Measurements from ENCODE around the gene MLLT6. TPM values are rescaled to one million over a fixed set of nuclear protein-coding genes. Genes with fewer than 3 reads are reported as not detected.

MLLT6 gene
- total RNA-seq, 1 experiment from 2014 or later, result 48.0 TPM

DNA sequence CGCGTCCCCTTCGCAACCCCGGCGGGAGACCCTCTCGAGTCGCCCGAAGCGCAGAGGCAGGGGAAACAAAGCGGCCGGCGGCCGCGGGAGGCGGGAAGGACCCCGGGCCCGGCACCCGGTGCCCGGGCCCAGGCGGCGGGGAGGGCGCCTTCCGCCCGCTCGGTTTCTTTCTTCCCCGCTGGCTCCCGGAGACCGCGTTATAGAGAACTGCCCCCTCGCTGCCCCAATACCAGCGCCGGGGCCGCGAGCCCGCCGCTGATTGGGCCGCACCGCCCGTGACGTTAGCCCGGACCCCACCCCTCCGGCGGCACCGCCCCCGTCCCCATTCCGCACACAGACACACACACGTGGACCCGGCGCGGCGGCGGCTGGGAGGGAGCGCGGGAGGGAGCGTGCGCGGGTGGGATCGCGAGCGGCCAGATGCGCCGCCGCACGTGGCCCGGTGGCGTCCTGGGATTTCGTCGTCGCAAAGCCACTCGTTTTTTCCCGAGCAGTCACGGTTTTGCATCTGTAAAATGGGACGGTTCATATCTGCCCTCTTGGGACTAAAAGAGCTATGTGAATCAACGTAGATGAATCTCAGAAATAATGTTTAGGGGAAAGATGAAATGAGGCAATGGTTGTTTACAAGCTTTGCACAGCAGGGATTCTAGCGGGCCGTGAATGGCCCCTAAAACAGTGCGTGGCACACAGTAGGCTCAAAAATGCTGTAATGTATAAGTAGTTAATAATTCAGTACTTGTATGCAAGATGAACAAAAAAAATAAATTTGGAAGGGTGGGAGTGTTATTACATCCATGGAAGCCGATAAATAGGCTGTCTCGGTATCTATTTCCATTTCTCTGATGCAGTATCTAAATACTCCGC, 30.1 kb upstream of the MLLT6 start, which contains the start of gene EPOP (continued):
- no peak for TF ChIP-seq RELA (CRISPR knock-in tag; IDR thresholded peaks at IDR 0.05; ENCODE audit: borderline replicate concordance)
- TF ChIP-seq, protein P1, sequence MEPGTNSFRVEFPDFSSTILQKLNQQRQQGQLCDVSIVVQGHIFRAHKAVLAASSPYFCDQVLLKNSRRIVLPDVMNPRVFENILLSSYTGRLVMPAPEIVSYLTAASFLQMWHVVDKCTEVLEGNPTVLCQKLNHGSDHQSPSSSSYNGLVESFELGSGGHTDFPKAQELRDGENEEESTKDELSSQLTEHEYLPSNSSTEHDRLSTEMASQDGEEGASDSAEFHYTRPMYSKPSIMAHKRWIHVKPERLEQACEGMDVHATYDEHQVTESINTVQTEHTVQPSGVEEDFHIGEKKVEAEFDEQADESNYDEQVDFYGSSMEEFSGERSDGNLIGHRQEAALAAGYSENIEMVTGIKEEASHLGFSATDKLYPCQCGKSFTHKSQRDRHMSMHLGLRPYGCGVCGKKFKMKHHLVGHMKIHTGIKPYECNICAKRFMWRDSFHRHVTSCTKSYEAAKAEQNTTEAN (CRISPR knock-in tag; IDR thresholded peaks at IDR 0.05), result 0 out of 2 replicates have a peak, but pooled peaks have one; percentile 15
- TF ChIP-seq HMGA2 (CRISPR knock-in tag; IDR thresholded peaks at IDR 0.05), result no peak
- TF ChIP-seq ZNF263 (CRISPR knock-in tag; IDR thresholded peaks at IDR 0.05; ENCODE audit: low read depth), result no peak
- no peak for TF ChIP-seq SMAD3 (CRISPR knock-in tag; IDR thresholded peaks at IDR 0.05; ENCODE audit: borderline replicate concordance)
- TF ChIP-seq SP1 (CRISPR knock-in tag; conservative IDR thresholded peaks at IDR 0.05), result peak; percentile 78
- TF ChIP-seq, protein P2, sequence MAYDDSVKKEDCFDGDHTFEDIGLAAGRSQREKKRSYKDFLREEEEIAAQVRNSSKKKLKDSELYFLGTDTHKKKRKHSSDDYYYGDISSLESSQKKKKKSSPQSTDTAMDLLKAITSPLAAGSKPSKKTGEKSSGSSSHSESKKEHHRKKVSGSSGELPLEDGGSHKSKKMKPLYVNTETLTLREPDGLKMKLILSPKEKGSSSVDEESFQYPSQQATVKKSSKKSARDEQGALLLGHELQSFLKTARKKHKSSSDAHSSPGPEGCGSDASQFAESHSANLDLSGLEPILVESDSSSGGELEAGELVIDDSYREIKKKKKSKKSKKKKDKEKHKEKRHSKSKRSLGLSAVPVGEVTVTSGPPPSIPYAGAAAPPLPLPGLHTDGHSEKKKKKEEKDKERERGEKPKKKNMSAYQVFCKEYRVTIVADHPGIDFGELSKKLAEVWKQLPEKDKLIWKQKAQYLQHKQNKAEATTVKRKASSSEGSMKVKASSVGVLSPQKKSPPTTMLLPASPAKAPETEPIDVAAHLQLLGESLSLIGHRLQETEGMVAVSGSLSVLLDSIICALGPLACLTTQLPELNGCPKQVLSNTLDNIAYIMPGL (CRISPR knock-in tag; IDR thresholded peaks at IDR 0.05), result no peak
- no peak for TF ChIP-seq MYBL2 (CRISPR knock-in tag; IDR thresholded peaks at IDR 0.05)
- TF ChIP-seq, protein P3, sequence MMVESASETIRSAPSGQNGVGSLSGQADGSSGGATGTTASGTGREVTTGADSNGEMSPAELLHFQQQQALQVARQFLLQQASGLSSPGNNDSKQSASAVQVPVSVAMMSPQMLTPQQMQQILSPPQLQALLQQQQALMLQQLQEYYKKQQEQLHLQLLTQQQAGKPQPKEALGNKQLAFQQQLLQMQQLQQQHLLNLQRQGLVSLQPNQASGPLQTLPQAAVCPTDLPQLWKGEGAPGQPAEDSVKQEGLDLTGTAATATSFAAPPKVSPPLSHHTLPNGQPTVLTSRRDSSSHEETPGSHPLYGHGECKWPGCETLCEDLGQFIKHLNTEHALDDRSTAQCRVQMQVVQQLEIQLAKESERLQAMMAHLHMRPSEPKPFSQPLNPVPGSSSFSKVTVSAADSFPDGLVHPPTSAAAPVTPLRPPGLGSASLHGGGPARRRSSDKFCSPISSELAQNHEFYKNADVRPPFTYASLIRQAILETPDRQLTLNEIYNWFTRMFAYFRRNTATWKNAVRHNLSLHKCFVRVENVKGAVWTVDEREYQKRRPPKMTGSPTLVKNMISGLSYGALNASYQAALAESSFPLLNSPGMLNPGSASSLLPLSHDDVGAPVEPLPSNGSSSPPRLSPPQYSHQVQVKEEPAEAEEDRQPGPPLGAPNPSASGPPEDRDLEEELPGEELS (CRISPR knock-in tag; IDR thresholded peaks at IDR 0.05), result 0 out of 2 replicates have a peak, but pooled peaks have one; percentile 44
- TF ChIP-seq, protein P4, sequence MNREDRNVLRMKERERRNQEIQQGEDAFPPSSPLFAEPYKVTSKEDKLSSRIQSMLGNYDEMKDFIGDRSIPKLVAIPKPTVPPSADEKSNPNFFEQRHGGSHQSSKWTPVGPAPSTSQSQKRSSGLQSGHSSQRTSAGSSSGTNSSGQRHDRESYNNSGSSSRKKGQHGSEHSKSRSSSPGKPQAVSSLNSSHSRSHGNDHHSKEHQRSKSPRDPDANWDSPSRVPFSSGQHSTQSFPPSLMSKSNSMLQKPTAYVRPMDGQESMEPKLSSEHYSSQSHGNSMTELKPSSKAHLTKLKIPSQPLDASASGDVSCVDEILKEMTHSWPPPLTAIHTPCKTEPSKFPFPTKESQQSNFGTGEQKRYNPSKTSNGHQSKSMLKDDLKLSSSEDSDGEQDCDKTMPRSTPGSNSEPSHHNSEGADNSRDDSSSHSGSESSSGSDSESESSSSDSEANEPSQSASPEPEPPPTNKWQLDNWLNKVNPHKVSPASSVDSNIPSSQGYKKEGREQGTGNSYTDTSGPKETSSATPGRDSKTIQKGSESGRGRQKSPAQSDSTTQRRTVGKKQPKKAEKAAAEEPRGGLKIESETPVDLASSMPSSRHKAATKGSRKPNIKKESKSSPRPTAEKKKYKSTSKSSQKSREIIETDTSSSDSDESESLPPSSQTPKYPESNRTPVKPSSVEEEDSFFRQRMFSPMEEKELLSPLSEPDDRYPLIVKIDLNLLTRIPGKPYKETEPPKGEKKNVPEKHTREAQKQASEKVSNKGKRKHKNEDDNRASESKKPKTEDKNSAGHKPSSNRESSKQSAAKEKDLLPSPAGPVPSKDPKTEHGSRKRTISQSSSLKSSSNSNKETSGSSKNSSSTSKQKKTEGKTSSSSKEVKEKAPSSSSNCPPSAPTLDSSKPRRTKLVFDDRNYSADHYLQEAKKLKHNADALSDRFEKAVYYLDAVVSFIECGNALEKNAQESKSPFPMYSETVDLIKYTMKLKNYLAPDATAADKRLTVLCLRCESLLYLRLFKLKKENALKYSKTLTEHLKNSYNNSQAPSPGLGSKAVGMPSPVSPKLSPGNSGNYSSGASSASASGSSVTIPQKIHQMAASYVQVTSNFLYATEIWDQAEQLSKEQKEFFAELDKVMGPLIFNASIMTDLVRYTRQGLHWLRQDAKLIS (CRISPR knock-in tag; IDR thresholded peaks at IDR 0.05; ENCODE audit: borderline replicate concordance), result no peak
- 0 out of 2 replicates have a peak, but pooled peaks have one; percentile 35 for TF ChIP-seq NFYB (CRISPR knock-in tag; conservative IDR thresholded peaks at IDR 0.05; ENCODE audit: low read depth)
- TF ChIP-seq, protein P5, sequence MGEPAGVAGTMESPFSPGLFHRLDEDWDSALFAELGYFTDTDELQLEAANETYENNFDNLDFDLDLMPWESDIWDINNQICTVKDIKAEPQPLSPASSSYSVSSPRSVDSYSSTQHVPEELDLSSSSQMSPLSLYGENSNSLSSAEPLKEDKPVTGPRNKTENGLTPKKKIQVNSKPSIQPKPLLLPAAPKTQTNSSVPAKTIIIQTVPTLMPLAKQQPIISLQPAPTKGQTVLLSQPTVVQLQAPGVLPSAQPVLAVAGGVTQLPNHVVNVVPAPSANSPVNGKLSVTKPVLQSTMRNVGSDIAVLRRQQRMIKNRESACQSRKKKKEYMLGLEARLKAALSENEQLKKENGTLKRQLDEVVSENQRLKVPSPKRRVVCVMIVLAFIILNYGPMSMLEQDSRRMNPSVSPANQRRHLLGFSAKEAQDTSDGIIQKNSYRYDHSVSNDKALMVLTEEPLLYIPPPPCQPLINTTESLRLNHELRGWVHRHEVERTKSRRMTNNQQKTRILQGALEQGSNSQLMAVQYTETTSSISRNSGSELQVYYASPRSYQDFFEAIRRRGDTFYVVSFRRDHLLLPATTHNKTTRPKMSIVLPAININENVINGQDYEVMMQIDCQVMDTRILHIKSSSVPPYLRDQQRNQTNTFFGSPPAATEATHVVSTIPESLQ (CRISPR knock-in tag; IDR thresholded peaks at IDR 0.05), result no peak
